GM21786 (cell line): Measurements from ENCODE around the gene NOD1.
"Not testable (repeated sequence)": the region's sequence is repeated elsewhere in the genome, so short reads cannot be mapped to it uniquely, and the experiment has no call there.

Experiments
- ATAC-seq: cut with Tn5 transposase; IDR thresholded peaks from one replicate; pipeline ENCODE4 v1.9.1; 2021; ENCODE audit not compliant: unreplicated experiment

Gene NOD1

GRCh38 chr7:30423788-30424505 lies 54.6 kb downstream of the NOD1 start:
- no peak for ATAC-seq

GRCh38 chr7:30422922-30423321 lies 55.7 kb downstream of the NOD1 start:
- no peak for ATAC-seq

DNA sequence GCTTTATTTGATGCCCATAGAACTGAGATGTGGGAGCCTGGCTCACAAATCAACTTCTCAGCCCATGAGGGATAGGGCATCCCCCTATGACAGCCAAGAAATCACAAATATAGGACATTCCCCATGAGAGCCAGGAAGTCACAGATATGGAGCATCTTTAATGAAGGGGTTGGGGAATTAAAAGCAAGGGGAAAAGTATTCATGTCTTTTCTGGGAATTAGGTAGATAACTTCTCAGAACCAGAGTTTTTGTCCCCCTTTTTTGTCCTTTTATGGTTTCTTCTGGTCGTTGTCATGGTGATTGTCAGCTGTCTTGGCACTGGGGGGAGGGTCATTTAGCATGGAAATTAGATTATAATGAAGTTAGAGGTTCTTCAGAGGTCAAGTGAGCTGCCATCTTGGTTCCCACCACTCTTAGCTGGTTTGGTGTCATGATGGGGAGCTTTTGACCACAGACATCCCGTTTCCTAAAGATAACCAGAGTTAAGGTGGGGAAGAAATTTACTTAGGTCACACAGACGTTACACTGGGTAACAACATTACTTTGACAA lies 56.9 kb downstream of the NOD1 start:
- ATAC-seq, result no peak

- no peak for ATAC-seq
Observed at GRCh38 chr7:30420662-30421061, 57.9 kb downstream of the NOD1 start.

DNA sequence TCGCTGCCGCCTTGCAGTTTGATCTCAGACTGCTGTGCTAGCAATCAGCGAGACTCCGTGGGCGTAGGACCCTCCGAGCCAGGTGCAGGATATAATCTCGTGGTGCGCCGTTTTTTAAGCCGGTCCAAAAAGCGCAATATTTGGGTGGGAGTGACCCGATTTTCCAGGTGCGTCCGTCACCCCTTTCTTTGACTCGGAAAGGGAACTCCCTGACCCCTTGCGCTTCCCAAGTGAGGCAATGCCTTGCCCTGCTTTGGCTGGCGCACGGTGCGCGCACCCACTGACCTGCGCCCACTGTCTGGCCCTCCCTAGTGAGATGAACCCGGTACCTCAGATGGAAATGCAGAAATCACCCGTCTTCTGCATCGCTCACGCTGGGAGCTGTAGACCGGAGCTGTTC lies 58.5 kb downstream of the NOD1 start:
- ATAC-seq, result not testable (repeated sequence)

DNA sequence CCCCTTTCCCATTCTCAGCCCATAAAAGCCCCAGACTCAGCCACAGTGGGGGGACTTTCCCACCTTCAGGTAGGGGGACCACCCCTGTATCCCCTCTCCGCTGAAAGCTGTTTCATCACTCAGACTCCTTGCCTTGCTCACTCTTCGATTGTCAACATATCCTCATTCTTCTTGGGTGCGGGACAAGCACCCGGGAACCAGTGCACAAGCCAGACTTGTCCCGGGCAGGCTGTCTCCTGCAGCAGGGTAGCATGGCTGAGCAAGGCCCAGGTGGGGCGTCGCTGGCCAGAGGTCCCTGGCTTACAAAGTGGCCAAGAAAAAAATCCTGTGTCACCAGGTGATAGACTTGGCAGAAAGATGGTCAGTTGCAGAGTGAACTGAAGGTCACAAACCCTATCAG lies 64.7 kb downstream of the NOD1 start:
- no peak for ATAC-seq

- no peak for ATAC-seq
Observed at GRCh38 chr7:30412782-30413504, 65.6 kb downstream of the NOD1 start.

DNA sequence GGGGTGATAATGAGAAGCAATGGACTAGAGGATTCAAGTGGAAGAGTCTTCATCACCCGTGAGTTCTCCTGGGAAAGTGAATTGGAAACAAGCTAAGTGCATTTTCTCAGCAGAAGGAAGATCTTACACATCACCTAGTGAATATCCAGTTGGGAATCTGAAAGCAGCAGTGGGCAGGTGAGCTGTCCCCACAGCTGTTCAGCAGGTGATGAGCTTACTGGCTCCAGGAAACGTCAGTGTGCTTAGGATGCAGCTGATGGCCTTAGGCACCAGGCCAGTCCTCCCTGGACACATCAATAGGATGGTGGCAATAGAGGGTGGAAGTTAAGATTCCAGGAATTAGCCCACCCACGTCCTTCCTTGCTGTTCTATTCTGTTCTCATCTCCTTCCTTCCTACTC lies 66.7 kb downstream of the NOD1 start:
- ATAC-seq, result no peak

DNA sequence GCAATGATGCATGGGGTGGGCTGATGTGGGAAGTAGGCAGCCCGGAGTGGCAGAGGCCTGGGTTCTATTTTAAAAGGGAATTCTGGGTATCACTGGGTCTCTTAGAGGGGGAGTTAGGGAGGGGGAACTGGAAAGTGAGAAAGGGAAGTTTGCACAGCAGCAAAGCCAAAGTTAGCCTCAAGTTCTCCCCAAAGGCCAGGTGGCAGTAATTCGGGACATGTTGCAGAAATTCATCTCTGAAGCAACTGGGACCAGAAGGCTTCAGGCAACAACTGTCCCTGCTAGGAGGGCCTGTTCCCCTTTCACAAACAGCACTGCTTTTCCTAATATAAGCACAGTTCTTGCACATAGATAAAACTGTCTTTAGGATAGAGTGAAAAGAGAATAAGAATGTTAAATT lies 67.4 kb downstream of the NOD1 start:
- ATAC-seq, result no peak

GRCh38 chr7:30406664-30407425 lies 71.7 kb downstream of the NOD1 start:
- ATAC-seq, result no peak

GRCh38 chr7:30405179-30405578 lies 73.4 kb downstream of the NOD1 start:
- no peak for ATAC-seq

DNA sequence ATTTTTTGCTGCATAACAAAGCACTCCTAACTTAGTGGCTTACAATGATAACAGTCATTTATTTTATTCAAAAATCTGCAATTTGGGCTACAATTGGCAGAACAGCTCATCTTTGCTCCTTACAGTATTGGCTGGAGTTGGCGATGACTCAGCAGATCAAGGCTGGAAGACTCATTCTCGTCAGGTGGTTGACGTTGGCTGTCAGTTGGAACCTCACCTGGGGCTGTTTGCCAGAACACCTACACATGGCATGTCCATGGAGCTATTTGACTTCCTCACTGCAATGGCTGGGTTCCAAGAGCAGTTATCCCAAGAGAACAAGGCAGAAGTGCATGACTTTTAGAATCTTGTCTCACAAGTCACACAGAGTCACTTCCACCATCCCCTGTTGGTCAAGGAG lies 75.1 kb downstream of the NOD1 start:
- ATAC-seq, result no peak

GRCh38 chr7:30396389-30396788 lies 82.2 kb downstream of the NOD1 start:
- ATAC-seq, result no peak

- no peak for ATAC-seq
Observed at GRCh38 chr7:30395676-30396075, 82.9 kb downstream of the NOD1 start.

GRCh38 chr7:30391806-30392205 lies 86.8 kb downstream of the NOD1 start:
- no peak for ATAC-seq

DNA sequence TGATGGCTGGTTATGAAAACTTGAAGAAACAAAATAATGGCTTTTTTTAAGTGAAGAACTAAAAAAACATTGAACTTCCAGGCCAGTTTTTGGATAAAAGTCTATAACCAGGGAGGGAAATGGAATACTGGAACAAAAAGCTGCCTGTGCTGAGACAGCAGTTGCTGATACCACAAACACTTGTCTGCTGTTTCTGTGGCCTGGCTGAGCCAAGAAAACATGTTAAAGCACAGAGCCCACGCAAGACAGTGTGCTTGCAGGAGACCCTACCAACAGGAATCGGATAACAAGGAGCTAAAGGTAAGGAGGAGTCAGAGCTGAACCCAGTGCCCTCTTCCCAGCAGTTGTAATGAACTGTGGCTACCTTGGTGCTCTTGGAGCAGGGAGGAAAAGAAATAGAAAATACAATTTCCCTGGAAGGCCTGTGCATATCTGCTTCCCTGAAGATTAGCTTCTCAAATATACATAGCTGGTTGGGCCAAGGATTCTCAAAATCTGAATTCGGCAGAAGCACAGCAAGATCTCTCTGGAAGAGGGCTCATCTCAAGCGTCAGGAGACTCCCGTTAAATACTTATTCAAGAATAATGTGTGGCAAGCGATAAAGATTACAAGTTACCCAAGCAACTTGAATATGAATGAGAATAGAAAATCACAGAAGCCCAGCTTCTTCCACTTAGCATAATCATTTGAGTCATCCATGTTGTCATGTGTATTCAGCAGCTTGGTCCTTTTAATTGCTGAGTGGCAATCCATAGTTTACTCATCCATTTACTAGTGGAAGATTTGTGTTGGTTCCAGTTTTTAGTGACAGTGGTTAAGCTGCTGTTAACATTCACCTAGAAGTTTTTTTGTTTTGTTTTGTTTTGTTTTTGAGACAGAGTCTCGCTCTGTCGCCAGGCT lies 87.6 kb downstream of the NOD1 start:
- ATAC-seq, result no peak

- no peak for ATAC-seq
Observed at GRCh38 chr7:30389791-30390190, 88.8 kb downstream of the NOD1 start.

GRCh38 chr7:30382607-30383006 lies 96.0 kb downstream of the NOD1 start:
- no peak for ATAC-seq

DNA sequence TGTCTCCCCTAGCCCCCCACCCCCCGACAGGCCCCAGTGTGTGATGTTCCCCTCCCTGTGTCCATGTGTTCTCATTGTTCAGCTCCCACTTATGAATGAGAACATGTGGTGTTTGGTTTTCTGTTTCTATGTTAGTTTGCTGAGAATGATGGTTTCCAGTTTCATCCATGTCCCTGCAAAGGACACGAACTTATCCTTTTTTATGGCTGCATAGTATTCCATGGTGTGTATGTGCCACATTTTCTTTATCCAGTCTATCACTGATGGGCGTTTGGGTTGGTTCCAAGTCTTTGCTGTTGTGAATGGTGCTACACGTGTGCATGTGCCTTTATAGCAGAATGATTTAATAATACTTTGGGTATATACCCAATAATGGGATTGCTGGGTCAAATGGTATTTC lies 97.8 kb downstream of the NOD1 start:
- not testable (repeated sequence) for ATAC-seq

- no peak for ATAC-seq
Observed at GRCh38 chr7:30380294-30380693, 98.3 kb downstream of the NOD1 start.

DNA sequence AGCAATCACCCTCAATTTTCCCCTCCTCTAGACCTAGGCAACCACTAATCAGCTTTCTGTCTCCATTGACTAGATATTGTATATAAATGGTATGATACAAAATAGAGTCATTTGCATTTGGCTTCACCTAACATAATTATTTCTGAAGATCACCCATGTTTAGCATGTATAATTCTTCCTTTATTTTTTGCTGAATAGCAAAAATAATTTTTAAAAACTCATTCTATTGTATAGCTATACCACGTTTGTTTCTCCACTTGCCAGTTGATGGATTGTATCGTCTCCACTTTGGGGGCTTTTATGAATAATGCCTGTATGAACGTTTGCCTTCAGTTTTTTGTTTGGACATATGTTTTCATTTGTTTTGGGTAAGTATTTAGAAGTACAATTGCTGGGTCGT lies 98.8 kb downstream of the NOD1 start:
- ATAC-seq, result no peak
